Raji (cell line): ENCODE results near the gene BBLN.

Experiments
- POLR2A ChIP-seq: IDR thresholded peaks from 2 replicates; pipeline ENCODE4 v1.6.1; 2011; ENCODE audit warnings: low read depth, low read length, control low read depth; ENCODE audit not compliant: insufficient read depth

The BBLN gene

GRCh38 chr9:128188209-128188608 lies 28.1 kb downstream of the BBLN start:
- TF ChIP-seq POLR2A, result no peak

GRCh38 chr9:128190013-128190412 lies 29.9 kb downstream of the BBLN start:
- TF ChIP-seq POLR2A, result no peak

- no peak for TF ChIP-seq POLR2A
Observed at GRCh38 chr9:128190516-128191405, 30.7 kb downstream of the BBLN start.

- TF ChIP-seq POLR2A, result peak; percentile 57
Observed at GRCh38 chr9:128191406-128192046, 31.5 kb downstream of the BBLN start, which contains the start of gene CIZ1. Gene CIZ1 (minus strand): TSS chr9:128191572. CDS start chr9:128190857, 715 bp downstream.

DNA sequence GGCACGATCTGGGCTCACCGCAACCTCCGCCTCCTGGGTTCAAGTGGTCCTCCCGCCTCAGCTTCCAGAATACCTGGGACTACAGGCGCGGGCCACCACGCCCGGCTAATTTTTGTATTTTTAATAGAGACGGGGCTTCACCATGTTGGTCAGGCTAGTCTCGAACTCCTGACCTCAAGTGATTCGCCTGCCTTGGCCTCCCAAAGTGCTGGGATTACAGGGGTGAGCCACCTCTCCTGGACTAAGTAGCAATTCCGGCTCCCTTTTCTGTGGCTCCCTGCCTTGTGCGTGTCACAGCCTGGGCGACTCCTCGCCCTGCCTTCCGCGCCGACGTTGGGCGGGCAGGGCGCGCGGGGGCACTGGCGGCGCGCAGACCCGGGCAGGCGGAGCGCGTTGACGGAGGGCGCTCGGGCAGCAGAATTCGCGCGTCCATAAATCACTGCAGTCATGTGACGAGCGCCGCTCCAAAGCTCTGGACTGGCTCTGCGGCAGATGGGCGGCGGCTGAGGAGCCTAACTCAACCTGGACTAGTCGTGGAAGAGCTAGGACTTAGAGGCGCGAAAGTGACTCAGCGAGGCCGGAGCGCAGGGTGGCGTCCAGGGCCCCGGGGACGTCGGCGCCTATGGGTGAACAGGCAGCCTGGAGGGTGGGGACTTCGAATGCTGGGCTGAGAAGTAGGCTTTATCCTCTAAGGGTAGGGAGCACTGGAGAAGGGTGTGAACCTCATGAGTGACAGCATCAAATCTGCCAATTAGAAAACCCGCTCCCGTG lies 32.7 kb downstream of the BBLN start:
- no peak for TF ChIP-seq POLR2A

DNA sequence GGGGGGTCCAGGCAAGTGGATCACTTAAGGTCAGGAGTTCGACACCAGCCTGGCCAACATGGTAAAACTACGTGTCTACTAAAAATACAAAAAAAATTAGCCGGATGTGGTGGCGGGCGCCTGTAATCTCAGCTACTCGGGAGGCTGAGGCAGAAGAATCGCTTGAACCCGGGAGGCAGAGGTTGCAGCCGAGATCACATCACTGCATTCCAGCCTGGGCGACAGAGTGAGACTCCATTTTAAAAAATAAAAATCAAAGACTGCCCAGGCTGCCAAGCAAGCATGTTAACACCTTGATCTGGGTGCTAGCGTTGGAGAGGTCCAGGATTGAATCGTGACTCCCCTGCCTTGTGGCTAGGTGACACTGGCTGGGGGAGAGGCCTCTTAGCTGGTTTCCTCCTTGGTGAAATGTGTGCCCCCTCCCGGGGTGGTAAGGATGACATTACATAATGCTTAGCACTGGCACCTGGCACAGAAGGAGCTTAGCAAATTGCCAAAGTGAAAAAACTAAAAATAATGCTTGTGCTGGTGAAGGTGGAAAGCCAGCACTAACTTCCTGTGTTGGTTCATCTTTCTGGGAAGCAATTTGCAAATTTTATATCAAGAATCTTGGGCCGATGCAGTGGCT lies 33.5 kb downstream of the BBLN start:
- TF ChIP-seq POLR2A, result no peak

GRCh38 chr9:128201441-128202369 lies 41.6 kb downstream of the BBLN start:
- no peak for TF ChIP-seq POLR2A

DNA sequence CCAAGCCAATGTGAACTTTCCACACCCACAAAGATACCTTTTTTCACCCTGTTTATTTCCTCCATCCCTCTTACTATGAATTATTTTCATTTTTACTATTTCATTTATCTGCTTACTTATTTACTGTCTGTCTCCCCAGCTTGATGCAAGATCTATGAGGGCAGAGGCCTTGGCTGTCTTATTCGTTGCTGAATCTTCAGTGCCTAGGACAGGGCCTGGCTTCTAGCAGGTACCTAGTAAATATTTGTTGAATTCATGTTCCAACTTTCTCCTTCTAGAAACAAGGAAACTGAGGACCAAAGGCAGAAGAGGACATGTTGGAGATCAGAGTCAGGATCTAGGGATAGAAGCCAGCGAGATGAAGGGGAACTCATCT lies 42.6 kb downstream of the BBLN start:
- no peak for TF ChIP-seq POLR2A

DNA sequence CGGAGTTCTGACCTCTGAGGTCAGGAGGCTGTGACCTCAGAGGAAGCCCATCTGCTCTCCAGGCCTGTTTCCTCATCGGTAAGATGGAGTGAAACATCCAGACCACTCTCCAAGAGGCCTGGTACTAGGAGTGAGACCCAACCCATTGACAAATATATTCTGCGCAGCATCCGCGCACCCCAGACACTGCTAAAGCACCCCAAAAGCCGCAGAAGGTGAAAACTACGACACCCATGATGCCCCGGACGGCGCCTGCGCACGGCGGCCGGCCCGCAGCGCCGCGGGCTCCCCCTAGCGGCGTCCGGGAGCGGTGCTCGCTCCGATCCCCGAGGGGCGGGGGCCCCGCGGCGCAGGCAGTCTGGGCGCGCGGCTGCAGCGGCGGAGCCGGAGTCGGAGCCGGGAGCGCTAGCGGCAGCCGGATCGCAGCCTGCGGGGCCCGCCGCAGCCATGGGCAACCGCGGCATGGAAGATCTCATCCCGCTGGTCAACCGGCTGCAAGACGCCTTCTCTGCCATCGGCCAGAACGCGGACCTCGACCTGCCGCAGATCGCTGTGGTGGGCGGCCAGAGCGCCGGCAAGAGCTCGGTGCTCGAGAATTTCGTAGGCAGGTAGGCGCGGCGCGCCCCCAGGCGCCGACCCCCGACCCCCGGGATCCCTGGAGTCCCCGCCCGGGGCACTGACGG lies 43.1 kb downstream of the BBLN start, which contains the start of gene DNM1:
Gene DNM1 (plus strand): TSS at position 356 of the 683 bp plus-strand sequence. CDS start 92 bp downstream, at position 448.
- TF ChIP-seq POLR2A, result no peak

DNA sequence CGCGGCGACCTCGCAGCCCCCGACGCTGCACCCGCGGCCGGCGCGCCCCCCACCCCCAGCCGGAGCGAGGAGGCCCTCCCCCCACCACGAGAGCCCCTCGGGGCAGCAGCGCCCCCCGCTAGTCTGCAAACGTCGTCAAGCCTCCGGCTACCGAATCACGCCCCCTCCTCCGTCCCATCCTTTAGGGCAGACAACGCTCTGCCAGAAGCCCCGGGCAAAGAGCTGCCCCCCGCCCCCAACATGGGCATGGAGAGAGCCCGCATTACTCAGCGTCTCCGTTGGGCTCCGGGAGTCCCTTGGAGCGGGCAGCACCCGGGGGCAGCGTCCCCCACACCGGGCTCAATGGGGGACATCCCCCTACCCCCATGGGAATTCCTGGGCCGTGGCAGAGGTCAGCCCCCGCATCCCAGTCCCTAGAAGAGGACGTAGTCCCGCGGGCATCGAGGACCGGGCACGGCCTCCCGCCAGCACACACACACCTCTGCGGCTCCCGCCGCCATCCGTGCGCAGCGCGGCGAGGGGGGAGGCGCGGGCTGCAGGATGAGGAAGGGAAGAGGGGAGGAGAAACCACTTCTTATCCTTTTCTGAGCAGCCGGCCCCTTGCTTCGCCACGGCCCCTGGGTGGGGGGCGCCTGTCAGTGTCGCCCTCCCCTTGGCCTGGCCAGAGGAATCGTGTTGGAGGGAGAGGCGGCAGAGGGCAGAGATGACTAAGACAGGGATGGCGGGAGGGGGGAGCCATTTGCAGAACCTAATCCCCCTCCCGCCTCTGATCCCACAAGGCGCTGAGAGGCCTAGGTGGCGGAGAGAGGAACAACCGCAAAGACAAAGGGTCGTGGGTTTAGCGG lies 43.9 kb downstream of the BBLN start:
- TF ChIP-seq POLR2A, result no peak

DNA sequence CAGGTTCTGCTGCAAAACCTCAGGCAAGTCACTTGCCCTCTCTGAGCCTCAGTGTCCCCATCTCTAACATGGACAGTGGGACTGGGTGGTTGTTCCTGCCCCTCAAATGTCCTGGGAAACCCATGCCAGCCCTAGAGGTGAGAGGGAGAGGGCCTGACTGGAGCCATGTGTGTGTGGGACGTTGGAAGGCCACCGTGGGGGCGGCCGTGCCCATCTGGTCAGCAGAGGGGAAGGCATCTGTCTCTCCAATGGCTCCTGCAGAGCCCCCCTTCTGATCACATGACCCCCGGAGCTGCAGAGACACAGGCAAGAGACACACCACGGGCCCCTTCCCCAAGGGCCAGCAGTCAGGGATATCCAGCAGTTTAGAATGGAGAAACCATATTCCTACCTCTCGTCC lies 44.8 kb downstream of the BBLN start:
- TF ChIP-seq POLR2A, result no peak

GRCh38 chr9:128205296-128205944 lies 45.4 kb downstream of the BBLN start:
- no peak for TF ChIP-seq POLR2A
